Stimulated activated naive CD4-positive, alpha-beta T cell (primary cell): ENCODE measurements around the gene ELL.

Source experiments
- DNase-seq, 6 experiments: peaks; one replicate each; lab custom pipeline; 2025; lab: John Stamatoyannopoulos, UW

ELL gene

DNA sequence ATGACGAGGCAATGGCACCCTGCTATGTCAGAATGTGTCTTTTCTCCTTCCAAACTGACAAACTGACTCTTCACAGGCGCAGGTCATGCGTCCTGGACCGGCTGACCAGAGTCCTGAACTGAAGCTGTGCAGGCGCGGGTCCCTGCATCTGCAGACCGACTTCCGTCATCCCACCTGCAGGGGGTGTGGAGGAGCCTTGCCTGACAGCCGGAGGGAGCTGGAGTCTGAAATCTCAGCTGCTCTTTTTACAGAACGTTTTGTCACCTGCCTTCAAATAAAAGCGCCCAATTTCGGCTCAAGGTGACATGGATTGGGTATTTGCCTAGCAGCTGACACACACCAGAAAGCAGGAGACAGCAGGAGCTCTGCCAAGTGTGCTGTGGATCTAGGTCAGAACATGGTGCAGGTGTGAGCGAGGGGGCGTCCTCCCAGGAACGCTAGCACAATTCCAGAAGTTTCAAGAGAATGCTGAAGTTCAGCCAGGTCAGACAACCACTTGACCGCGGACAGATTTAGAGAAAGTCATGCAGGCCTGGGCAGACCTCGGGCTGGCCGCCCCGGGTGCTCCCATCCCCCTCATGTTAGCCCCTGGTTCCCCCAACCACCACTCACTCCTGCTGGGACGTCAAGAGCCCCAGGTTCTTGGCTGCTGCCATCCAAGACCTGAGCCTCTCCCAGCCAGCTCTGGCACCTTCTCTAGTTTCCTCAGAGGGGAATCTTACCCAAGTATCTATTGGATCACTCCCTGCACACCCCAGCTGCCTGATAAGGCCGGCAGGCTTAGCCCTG lies 32.8 kb downstream of the ELL start:
- peak in 1 of 6 experiments; percentile 8 for DNase-seq

DNA sequence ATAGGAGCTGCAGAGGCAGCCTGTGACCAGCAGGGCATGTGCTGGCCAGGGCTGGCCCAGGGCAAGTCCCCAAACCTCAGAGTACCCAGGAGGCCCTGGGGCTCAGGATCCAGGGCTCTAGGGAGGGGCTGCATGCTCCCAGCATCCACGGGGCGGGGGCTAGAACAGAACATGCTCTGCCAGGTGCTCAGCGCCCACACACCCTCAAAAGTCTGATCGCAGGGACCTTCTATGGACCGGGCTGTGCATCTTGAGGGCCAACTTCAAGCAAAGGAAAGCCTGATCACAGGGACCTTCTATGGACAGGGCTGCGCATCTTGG lies 33.5 kb downstream of the ELL start:
- DNase-seq, result no peak

DNA sequence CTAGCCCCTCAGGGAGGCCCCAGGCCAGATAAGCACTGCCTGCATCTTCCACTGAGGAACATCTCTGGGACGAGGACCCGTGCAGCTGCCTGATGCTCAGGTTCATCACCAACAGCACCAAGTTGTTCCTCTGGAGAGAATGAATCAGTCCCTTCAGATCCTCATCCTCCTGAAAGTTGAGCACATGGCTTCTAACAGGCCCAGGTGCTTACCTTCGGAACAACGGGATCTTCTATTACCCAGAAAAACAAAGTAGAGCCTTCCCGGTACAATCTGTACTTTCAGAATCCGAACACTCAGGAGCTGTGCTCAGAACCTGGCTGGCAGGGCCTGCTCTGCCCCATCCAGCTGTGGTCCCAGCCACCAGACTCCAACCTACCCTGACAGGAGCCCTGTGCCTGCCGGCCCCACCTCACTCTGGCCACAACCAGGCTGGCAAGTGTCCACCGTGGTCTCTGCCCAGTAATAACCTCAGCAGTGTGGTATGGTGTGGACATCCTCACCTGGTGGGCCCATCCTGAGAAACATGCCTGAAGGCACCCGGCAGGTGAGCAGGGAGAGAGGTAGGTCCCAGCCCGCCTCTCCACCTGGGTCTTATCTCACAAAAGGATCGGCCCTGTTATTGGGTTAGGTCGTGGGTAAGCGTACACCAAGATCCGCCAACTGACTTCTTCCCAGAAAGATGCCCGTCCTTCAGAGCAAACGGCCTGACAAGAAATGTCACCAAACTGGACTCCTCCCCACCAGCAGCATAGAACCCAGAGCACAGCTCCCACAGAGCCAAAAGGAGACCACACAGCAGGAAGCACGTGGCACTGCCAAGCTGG lies 34.1 kb downstream of the ELL start:
- no peak for DNase-seq

DNA sequence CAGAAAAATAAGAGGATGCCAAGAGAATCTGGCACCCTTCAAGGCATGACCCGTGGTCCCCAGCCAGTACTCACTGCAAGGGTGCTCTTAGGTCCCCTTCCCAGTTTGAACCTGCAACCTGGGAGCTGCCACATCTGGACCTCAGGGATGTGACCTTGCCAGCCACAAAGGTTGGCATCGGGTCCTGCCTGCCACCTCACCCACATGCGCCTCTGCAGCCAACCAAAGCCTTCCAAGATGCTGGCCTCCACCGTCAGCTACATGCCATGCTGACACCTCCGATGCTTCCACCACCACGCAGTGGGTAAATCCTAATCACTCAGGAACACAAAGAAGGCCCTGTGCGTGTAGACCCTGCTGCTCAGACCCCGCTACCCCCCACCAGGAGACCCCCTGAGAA lies 35.1 kb downstream of the ELL start:
- DNase-seq, result no peak

DNA sequence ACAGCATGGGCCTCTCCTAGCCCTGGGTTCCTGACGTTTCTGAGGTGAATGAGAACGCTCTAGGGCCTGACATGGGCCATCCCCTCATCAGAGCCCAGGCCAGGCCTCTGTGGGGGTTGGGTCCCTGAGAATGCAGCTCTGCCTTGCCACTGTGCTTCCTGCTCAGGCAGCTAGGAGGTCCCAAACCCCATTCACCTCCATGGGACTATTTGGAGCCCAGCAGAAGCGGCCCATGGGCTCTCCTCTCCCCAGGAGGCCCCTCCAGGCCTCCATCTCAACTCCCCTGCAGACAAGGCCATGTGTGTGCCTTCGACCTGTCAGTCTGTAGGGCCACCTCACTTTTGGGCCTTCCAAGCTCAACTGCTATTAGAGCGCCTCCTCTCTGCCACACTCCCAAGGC lies 36.9 kb downstream of the ELL start:
- DNase-seq, result no peak

DNA sequence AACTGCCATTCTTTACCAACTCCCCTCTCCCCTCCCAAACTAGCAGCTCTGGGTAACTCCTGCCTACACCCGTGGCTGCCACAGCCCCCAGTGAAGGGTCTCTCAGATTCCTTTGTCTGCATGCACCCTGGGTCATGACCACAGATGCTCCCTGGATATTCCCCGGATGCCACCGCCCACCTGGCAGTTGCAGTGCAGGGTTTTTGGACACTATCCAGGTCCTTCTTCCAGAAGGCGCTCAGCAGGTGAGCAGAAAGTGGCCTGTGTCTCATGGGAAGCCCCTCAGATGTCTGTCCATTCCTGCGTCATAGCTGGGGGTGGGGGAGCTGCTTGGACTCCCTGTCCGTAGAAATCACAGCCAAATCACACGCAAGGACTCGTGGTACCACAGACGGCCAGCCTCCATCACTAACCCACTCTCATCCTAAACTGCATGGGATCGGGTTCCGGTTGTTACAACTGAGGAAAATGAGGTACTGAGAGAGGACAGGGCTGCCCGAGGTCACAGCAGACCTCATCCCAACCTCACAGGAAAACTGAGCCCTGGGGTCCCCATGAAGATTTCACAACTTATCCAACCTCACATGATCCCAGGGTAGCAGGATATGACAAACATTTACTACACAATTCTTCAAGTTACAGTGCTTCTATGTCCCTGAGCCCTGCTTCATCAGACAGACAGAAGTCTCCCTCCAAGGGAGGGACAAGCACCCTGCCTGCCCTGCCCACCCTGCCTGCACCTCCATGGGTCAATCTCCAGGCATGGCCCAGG lies 38.6 kb downstream of the ELL start:
- no peak for DNase-seq

DNA sequence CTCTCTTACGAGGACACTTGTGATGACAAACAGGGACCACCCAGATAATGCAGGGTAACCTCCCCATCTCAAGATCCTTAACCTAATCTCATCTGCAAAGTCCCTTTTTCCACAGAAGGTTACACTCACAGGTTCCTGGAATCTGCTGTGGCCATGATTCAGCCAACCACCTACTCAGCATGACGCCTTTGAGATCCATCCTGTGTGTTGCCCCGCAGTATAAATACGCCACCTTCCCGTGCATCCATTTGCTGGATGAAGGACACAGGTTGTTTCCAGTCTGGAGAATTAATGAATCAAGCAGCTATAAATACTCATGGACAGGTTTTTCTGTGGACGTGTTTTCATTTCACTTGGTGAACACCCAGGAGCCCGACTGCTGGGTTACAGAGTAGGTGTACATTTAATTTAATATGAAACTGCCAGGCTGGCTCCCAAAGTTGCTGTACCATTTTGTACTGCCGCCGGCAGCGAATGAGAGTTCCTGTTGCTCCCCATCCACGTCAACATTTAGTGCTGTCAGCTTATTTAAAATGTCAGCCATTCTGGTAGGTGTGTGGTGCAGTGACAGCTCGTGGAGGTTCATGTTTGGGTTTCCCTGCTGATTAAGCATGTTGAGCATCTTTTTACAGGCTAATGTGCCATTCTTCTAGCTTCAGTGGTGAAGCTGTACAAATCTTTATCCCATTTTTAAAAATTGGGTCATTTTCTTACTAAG lies 40.2 kb downstream of the ELL start:
- DNase-seq, result no peak

DNA sequence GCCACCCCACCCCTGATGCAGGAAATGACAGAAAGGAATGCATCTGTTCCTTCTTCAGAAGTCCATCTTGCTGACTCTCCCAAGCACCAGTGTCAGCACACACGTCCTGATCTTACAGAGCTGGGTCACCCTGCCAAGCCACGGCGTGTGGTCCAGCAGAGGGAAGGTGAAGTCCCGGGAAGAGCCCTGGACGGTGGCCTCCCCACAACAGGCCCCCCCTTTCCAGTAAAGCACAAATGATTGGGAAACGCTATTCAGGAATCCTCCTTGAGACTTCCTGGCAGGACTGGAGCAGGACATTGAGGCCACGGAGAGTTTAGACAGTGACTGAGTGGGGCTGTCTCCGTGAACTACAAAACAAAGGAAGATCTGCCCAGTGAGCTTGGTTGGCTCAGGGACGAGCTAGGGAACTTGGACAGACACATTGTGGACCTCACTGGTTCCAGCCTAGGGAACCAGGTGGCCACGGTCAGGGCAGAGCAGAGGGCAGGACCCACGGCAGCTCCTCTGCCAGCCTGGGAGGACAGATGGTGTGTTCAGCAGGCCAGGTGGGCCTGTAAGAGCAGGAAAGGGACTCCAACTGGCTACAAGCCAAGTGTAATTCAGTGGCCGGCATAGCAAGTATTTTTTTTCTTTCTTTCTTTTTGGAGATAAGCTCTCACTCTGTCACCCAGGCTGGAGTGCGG lies 41.7 kb downstream of the ELL start:
- no peak for DNase-seq

DNA sequence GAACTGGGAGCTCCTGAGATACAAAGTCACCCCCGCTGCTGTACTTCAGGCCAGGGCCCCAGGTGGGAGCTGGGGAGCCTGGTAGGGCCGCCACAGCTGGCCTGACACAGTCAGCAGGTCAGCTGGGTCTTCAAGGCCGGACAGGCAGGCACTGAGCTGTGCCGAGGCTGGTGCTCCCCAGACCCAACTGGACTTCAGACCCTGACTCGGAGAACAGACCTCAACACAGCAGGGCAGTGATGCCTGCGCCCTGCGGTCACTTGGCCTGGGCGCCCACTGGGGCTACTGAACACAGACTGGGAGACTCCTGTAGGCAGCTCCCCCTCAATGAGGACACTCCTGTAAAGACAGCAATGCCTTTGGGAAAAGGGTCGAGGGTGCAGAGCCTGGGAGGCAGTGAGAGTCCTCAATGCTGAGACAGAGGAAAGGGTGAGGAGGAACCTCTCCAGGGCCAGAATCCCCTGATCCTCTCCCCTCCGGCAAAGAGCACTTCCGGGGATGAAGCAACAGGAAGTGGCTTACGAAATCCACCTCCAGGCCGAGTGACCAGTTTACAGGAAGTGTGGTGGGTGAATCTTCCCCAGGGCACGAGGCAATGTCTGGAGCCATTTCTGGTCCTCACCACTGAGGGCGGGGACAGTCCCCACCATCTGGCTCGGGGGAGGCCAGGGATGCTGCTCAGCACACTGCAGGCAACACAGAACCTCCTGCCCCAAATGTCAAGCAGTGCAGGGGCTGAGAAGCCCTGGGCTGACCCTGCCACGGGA lies 43.1 kb downstream of the ELL start:
- DNase-seq, result no peak

DNA sequence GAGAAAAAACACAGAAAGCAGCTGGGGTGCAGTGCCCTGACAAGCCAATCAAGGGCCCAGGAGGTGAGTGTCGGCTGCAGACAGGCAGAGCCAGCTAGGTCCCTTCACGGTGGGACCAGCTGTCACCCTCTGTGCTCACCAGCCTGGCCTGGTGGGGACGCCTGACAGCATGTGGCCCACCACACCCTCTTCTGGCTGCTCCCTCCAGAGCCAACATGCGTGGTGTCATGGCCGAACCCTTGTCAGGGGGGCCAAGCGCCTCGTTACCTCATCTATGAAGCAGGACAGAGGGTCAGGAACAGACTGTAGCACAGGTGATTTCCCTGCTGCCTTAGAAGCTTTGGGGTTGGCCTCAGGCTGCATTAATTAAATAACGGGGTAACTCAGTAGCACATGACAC lies 43.9 kb downstream of the ELL start:
- no peak for DNase-seq

DNA sequence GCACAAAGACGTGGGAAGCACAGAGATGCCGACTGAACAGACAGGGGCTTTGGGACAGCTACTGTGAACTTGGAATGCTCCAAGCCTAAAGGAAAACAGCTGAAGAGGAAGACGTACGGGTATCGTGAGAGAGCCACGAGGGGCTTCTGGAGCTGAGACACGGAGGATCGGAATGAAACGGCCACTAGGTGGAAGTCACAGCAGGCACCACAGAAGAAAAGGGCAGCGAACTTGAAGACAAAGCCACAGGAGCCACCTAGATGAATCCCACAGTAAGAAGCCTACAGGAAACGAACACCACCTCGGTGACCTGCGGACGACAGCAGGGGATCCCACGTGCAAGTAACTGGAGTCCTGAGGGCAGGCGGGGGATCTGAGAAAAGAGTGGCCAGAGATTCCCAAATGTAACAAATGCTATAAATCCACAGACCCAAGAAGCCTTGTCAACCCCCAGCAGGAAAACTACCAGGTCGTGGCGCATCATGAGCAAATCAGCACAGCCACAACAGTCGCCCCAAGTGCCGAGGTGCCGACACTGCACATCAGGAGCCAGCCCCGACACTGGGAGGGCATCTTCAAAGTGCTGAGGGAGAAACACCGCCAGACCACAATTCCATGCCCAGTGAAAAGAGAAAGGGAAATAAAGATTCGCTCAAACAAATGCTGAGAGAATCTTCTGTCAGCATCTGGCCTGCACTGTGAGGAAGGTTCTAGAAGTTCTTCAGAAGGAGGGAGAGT lies 44.7 kb downstream of the ELL start:
- no peak for DNase-seq

DNA sequence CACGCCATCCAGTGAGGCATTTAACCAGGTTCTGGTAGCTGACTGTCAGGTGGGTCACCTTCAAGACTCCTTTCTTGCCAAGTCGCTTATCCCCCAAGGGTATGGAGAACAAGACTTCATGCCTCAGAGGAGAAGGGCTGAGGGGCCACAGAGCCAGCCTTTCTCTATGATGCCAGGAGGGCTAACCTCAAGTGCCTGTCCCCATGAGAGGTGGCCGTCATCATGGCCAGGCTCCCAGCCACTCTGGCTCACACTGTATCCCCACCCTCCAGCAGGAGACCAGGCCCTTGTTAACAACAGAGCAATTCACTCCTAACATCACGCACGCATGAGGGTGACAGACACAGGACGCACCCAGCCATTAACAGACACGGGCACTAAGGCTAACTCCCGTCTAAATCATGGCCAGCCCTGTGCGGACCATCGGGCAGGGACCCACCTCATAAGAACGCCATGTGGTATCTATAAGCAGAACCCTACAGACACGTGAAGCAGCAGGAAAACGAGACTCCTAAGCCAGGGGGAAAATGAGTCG lies 45.3 kb downstream of the ELL start:
- DNase-seq, result no peak

DNA sequence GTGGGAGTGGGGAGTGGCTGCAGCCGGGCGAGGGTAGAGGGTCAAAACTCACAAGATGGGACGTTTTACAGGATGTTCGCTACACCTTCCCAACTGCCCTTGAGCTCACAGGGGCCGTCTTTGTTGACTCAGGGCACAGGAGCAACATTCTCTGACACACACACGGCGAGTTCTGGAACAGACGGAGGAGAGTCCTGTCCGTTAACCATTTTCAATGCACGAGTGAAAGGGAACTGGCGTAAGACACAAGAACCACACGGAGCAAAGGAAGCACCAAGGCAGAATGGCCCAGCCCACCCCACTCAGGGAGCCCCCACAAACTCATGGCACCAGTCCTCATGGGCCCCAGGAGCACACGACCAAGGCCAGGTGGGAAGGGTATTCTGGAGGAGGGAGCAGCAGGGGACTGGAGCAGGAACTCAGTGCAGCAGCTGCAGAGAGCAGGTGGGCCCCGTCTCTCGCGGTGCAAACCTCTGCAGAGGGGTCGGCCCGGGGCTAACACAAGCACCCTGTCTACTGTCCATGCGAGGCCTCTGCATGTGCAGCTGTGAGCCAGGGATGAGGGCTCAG lies 46.0 kb downstream of the ELL start:
- no peak for DNase-seq

DNA sequence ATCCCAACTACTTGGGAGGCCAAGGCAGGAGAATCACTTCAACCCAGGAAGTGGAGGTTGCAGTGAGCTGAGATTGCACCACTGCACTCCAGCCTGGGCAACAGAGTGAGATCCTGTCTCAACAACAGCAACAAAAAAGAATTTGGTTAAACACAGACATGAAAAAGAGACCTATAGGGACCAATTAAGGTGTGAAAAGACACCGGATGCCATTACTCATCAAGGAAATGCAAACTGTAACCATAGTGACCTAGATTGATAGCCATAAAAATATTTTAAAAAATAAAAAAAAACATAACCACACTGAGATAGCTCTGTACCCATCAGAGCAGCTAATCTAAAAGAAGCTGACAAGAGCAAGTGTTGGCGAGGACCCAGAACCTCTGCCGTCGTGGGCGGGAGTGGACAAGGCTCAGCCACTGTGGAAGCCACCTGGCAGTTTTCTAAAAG lies 46.8 kb downstream of the ELL start:
- DNase-seq, result no peak

DNA sequence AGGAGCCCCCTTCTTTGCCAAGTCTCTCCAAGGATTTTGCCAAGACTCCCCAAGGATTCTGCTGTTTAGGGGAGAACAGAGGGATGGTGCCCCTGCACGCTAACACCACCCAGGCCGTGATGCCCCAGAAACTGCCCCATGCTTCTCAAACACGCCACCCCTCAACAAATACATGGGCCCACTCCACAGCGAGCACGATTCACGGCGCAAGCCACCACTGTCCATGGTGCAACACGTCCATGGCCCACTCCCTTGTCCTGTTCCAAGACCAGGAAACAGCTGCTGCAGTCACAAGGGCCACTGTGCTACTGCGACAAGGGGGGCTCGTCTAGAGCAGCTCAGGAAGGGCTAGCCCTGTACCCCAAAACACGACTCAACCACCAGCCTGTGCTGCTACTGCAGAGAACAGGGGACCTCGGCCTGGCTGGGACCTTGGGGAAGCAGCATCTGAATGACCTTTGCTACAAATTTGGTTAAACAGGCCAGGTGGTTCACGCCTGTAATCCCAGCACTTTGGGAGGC lies 47.4 kb downstream of the ELL start:
- no peak for DNase-seq

DNA sequence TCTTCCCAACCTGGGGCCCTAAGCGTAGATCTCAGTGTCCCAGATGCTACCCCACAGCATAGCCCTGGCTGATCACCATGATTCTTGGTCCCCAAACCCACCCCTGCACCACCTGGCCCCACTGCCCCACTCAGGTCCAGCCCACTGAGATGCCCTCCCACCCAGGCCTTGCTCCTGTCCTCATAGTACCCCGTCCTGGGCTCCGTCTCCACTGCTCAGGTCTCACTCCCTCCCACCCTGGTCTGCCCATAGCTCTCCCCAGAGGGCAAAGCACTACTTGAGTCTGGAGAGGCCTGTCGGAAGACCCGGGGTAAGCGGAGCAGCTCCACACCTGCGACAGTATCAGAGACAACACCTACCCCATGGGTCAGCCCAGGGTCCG lies 48.2 kb downstream of the ELL start:
- DNase-seq, result no peak

DNA sequence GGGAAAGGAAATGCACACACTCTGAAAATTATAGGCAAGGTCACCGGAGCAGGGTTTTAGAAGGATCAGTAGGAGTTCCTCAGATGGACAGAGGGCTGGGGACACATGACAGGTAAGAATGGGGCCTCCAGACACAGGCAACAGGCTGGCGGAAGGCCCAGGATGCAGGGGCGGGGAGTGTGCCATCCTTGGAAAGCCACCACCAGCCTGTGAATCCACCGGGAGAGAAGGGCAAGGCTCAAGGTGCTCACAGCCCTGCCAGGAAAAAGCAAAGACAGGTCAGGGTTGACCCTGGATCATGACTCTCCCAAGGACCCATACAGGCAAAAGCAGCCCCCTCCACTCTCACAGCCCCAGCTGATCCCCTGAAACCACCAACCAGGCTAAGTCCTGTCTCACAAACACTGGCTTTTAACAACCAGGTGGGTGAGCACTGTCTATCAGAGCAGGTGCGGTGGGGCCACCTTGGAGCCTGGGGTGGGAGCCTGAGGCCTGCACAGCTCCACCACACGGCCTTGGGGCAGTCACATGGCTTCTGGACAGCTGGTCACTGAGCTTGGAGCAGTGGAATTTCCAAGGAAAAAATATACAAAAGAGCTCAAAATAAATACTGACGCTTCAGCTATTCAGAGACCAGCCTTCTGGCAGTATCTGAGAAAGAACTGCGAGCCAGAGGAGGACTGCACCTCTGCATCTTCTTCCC lies 48.7 kb downstream of the ELL start:
- DNase-seq, result no peak

DNA sequence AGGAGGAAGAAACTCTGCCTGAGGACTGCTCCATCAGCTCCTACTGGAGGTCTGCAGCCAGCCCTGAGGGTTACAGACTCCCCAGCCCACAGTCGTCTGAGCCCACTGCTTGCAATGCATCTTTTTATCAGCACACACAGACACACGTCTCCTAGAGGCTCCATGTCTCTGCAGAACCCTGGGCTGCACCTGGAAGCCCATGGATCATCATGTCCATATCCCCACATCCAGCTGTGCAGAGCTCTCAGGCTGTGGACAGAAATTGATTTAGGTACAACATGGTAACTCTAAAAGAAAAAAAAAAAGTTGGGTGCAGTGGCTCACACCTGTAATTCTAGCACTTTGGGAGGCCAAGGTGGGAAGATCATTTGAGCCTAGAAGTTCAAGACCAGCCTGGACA lies 51.1 kb downstream of the ELL start:
- DNase-seq, result no peak
